T1000 (cell line): Measurements from ENCODE around the gene NUP160.
"Not testable (repeated sequence)": the region's sequence is repeated elsewhere in the genome, so short reads cannot be mapped to it uniquely, and the experiment has no call there.

Source experiments
- DNase-seq: peaks from one replicate; lab custom pipeline; 2025; ENCODE audit warnings: mixed read lengths; lab: John Stamatoyannopoulos, UW

The NUP160 gene

GRCh38 chr11:47847892-47848699, at the start of gene NUP160:
NUP160 (minus strand) TSS chr11:47848350; CDS start chr11:47848318, 32 bp downstream.
- peak; percentile 40 for DNase-seq

- no peak for DNase-seq
Observed at GRCh38 chr11:47896199-47896598, 48.0 kb upstream of the NUP160 start.

- DNase-seq, result no peak
Observed at GRCh38 chr11:47895035-47895434, 46.9 kb upstream of the NUP160 start.

- not testable (repeated sequence) for DNase-seq
Observed at GRCh38 chr11:47892546-47893276, 44.6 kb upstream of the NUP160 start.

GRCh38 chr11:47891886-47892285, 43.7 kb upstream of the NUP160 start:
- no peak for DNase-seq

- no peak for DNase-seq
Observed at GRCh38 chr11:47889714-47890441, 41.7 kb upstream of the NUP160 start.

GRCh38 chr11:47887910-47888569, 39.9 kb upstream of the NUP160 start:
- no peak for DNase-seq

- no peak for DNase-seq
Observed at GRCh38 chr11:47886096-47886495, 37.9 kb upstream of the NUP160 start.

GRCh38 chr11:47882437-47882836, 34.3 kb upstream of the NUP160 start:
- not testable (repeated sequence) for DNase-seq

GRCh38 chr11:47881145-47881544, 33.0 kb upstream of the NUP160 start:
- DNase-seq, result no peak

- no peak for DNase-seq
Observed at GRCh38 chr11:47879259-47880158, 31.4 kb upstream of the NUP160 start.

- not testable (repeated sequence) for DNase-seq
Observed at GRCh38 chr11:47875858-47876257, 27.7 kb upstream of the NUP160 start.

- no peak for DNase-seq
Observed at GRCh38 chr11:47870404-47870803, 22.3 kb upstream of the NUP160 start.

GRCh38 chr11:47869544-47870393, 21.6 kb upstream of the NUP160 start:
- no peak for DNase-seq

GRCh38 chr11:47867823-47868222, 19.7 kb upstream of the NUP160 start:
- no peak for DNase-seq

GRCh38 chr11:47866892-47867291, 18.7 kb upstream of the NUP160 start:
- DNase-seq, result not testable (repeated sequence)

GRCh38 chr11:47864901-47865300, 16.8 kb upstream of the NUP160 start:
- no peak for DNase-seq

GRCh38 chr11:47863898-47864430, 15.8 kb upstream of the NUP160 start:
- DNase-seq, result no peak

- no peak for DNase-seq
Observed at GRCh38 chr11:47863189-47863897, 15.2 kb upstream of the NUP160 start.
